ENCODE measurements around the gene RAD51B.

Gene RAD51B

DNA sequence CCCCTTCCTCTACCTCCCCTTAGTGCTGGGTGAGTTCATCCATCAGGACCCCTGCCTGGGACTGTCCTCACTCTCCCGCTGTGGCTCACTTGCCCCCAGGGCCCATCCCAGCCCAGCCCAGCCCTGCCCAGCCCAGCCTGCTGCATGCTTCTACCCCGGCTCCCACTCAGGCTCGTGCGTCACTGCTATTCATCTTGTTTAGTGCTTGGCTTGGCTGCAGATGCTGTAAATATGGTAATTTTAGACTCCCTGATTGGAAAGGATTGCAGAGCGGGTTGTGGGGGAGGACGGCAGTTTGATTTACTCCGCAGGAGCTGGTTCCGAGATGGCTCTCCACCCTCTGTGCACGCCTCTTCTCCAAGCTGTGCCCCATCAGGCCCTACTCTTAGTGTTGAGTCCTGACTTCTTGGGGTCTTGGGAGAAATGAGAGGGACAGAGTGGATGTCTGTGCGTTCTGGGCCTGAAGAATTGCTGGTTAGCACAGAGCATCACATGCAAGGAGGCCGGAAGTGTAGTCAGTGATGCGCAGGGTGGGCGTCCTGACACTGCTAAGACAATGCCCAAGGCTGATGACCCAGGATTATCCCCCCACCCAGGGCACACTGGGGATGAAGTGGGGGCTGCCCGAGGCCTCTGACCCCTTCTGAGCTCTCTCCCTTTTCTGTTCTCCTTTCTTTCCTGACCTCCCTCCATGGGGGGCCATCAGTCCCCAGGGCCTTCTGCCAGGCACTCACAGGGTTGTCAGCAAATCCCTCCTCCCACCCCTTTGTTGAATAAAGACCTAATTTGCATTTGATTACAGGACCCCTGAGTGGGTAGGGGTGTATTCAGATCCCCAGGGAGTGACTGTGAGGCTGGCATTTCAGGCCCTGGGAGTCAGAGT lies 728.9 kb downstream of the RAD51B start:
- Histone ChIP-seq H3K27me3 (ENCODE audit: insufficient read depth, poor library complexity, severe bottlenecking) (no peaks in the 10 kb centered on the region), H3K27ac (replicated peaks) (no peak overlapping the region), H3K4me3 (replicated peaks; ENCODE audit: insufficient read depth, low read length) (no peak overlapping the region)
- no peak for DNase-seq (ENCODE audit: low read depth in 1 of 2, low spot score in 1 of 2)
- TF ChIP-seq POLR2AphosphoS5 (IDR thresholded peaks at IDR 0.05; ENCODE audit: low read depth) (no peak), SPI1 (IDR thresholded peaks at IDR 0.05; ENCODE audit: borderline replicate concordance, low read depth) (no peak), GABPA (IDR thresholded peaks at IDR 0.05; ENCODE audit: low read depth) (no peak), CTCF (IDR thresholded peaks at IDR 0.05; ENCODE audit: insufficient read depth, low read length) (no peak)
- TF ChIP-seq, protein P1, sequence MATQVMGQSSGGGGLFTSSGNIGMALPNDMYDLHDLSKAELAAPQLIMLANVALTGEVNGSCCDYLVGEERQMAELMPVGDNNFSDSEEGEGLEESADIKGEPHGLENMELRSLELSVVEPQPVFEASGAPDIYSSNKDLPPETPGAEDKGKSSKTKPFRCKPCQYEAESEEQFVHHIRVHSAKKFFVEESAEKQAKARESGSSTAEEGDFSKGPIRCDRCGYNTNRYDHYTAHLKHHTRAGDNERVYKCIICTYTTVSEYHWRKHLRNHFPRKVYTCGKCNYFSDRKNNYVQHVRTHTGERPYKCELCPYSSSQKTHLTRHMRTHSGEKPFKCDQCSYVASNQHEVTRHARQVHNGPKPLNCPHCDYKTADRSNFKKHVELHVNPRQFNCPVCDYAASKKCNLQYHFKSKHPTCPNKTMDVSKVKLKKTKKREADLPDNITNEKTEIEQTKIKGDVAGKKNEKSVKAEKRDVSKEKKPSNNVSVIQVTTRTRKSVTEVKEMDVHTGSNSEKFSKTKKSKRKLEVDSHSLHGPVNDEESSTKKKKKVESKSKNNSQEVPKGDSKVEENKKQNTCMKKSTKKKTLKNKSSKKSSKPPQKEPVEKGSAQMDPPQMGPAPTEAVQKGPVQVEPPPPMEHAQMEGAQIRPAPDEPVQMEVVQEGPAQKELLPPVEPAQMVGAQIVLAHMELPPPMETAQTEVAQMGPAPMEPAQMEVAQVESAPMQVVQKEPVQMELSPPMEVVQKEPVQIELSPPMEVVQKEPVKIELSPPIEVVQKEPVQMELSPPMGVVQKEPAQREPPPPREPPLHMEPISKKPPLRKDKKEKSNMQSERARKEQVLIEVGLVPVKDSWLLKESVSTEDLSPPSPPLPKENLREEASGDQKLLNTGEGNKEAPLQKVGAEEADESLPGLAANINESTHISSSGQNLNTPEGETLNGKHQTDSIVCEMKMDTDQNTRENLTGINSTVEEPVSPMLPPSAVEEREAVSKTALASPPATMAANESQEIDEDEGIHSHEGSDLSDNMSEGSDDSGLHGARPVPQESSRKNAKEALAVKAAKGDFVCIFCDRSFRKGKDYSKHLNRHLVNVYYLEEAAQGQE (IDR thresholded peaks at IDR 0.05; ENCODE audit: insufficient replicate concordance, low read depth): no peak

DNA sequence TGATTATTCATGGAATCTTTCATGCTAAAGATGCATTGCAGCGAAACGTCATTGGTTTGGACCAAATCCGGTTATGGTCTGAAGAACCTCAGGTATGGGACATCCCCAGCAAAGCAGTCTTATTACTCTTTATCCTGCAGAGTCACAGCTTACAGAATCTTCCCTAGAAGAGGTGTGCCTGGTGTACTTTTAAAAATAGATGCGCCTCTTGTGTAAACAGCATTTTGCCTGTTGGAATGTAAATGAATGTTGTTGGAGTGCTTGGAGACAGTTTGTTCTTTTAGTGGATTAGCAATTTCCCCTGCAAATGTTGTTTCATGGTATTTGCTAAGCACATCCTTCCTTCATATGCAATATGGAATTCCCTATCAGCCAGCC lies 730.7 kb downstream of the RAD51B start:
- DNase-seq (ENCODE audit: low read depth in 1 of 2, low spot score in 1 of 2): no peak
- Histone ChIP-seq H3K4me3 (replicated peaks; ENCODE audit: insufficient read depth, low read length) (no peak overlapping the region), H3K27me3 (ENCODE audit: insufficient read depth, poor library complexity, severe bottlenecking) (no peaks in the 10 kb centered on the region), H3K27ac (replicated peaks) (no peak overlapping the region)
- TF ChIP-seq SPI1 (IDR thresholded peaks at IDR 0.05; ENCODE audit: borderline replicate concordance, low read depth) (no peak), GABPA (IDR thresholded peaks at IDR 0.05; ENCODE audit: low read depth) (no peak), POLR2AphosphoS5 (IDR thresholded peaks at IDR 0.05; ENCODE audit: low read depth) (no peak), CTCF (IDR thresholded peaks at IDR 0.05; ENCODE audit: insufficient read depth, low read length) (no peak)
- TF ChIP-seq, protein P1 (IDR thresholded peaks at IDR 0.05; ENCODE audit: insufficient replicate concordance, low read depth): no peak

GRCh38 chr14:68551045-68551683 lies 731.6 kb downstream of the RAD51B start:
- H3K4me3 ChIP-seq (replicated peaks; ENCODE audit: insufficient read depth, low read length): no peak overlapping the region
- no peaks in the 10 kb centered on the region for H3K27me3 ChIP-seq (ENCODE audit: insufficient read depth, poor library complexity, severe bottlenecking)
- DNase-seq (ENCODE audit: low read depth in 1 of 2, low spot score in 1 of 2): no peak
- no peak overlapping the region for H3K27ac ChIP-seq (replicated peaks)
- TF ChIP-seq, protein P1 (IDR thresholded peaks at IDR 0.05; ENCODE audit: insufficient replicate concordance, low read depth): no peak
- TF ChIP-seq POLR2AphosphoS5 (IDR thresholded peaks at IDR 0.05; ENCODE audit: low read depth) (no peak), CTCF (IDR thresholded peaks at IDR 0.05; ENCODE audit: insufficient read depth, low read length) (no peak), GABPA (IDR thresholded peaks at IDR 0.05; ENCODE audit: low read depth) (no peak), SPI1 (IDR thresholded peaks at IDR 0.05; ENCODE audit: borderline replicate concordance, low read depth) (no peak)

All from HL-60 (cell line).